ENCODE measurements around the gene DUSP19.
"Not testable (repeated sequence)": the region's sequence is repeated elsewhere in the genome, so short reads cannot be mapped to it uniquely, and the experiment has no call there.

DUSP19 gene, protein sequence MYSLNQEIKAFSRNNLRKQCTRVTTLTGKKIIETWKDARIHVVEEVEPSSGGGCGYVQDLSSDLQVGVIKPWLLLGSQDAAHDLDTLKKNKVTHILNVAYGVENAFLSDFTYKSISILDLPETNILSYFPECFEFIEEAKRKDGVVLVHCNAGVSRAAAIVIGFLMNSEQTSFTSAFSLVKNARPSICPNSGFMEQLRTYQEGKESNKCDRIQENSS

DNA sequence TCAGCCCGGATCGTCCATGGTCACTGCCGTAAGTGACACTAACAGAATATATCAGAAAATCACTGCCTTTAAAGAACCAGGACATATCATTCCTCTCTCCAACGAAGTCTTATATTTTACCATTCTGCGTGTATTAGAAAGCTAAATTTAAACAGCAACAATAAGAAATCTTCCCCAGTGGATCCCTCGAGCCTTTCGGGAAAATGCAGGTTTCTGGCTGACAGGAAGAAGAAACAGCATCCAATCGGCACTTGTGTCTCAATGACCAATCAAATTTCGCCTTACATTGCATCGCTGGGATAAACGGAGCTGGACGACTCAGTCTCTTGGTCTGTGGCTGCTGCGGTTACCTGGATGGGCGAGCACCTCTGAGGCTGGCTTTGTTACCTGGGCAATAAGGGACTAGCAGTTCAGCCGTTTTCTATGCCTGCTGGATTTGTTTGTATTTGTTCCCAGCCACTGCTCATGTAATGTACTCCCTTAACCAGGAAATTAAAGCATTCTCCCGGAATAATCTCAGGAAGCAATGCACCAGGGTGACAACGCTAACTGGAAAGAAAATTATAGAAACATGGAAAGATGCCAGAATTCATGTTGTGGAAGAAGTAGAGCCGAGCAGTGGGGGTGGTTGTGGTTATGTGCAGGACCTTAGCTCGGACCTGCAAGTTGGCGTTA lies at the start of gene DUSP19:
Gene DUSP19, plus strand, starts transcription at position 284 of the 675 bp plus-strand sequence. Its CDS starts 187 bp downstream, at position 471.
- in situ Hi-C loops (cut with MboI; ENCODE audit: low sequenced_read_pairs): no loop called here

DNA sequence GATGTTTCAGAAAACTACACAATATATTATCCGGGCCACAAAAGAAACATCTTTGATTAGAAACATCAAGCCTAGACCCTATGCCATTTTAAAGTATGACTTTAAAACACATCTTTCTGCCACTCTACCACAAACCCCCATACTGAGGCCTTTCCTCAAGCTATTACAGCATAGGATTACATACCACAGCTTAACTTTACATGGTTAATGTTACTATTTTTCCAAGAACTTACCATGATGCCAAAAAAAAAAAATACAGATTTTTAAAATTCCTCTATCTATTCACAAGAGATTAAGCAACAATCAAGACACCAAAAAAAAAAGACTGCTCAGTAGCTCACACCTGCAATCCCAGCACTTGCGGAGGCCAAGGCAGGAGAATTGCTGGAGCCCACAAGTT lies 49.3 kb upstream of the DUSP19 start:
- in situ Hi-C loops (cut with MboI; ENCODE audit: low sequenced_read_pairs): no loop called here

DNA sequence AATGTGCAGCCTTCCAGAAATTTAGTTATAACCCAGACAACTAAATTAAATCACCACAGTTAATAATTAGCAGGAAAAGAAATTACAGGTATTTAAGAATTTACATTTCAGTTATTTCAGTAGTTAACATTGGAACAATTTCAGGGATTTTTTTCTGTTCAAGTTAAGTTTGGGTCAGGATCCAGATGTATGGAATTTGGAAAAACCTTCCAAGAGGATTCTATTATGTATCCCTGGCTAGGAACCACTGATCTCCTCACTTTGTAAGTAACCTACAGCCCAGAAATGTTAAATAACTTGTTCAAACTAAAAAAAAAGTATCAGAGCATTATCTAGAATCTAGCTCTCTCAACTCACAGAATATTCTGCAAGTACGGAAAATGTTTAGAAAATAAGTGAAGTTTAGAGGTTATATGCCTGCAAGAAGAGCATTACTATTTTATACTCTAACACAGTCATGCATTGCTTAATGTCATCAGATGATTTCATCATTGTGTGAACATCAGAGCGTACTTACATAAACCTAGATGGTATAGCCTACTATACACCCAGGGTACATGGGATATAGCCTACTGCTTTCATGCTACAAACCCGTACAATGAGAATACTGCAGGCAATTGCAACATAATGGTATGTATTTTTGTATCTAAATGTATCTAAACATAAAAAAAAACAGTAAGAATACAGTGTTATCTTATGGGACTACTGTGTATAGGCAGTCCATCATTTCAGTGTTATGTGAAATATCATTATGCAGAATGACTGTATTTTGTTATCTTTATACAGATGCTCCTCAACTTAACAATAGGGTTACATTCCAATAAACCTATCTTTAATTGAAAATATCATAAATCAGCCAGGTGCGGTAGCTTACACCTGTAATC lies 46.4 kb upstream of the DUSP19 start:
- in situ Hi-C loops (cut with MboI; ENCODE audit: low sequenced_read_pairs): no loop called here

DNA sequence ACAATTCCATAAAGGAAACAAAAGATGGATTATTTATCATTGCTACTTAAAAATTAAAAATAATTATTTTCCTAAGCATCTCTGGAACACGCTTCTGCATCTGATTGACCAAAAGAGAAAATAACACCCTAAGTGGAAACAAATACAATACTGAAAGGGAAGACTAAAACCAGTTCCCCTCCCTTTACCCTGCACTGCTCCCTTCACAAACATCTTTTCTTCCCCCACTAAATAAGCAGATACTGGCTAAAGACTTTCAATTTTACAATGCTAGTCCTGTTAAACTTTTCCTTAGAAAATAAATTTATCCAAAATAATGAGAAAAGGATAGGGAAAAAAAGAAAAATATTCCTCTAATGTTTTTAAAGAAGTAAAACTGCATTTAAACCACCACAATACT lies 44.6 kb upstream of the DUSP19 start:
- in situ Hi-C loops (cut with MboI; ENCODE audit: low sequenced_read_pairs): no loop called here

DNA sequence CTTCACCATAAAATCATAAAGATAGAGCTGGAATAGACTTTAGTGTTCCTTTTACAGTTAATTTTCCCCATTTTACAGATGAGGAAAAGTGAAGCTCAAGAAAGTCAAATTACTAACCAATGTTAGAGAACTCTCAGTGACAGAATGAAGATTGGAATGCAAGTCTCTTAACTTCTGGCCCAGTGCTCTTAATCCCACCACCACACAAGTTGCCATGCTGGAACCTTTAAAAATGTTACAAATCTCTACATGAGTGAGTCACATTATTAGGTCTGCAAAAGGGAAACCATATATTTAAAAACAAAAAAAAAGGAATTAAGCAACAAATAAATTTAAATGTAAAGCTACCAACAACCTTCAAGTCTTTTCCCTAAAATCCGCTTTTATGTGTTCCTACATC lies 43.7 kb upstream of the DUSP19 start:
- in situ Hi-C loops (cut with MboI; ENCODE audit: low sequenced_read_pairs): no loop called here

DNA sequence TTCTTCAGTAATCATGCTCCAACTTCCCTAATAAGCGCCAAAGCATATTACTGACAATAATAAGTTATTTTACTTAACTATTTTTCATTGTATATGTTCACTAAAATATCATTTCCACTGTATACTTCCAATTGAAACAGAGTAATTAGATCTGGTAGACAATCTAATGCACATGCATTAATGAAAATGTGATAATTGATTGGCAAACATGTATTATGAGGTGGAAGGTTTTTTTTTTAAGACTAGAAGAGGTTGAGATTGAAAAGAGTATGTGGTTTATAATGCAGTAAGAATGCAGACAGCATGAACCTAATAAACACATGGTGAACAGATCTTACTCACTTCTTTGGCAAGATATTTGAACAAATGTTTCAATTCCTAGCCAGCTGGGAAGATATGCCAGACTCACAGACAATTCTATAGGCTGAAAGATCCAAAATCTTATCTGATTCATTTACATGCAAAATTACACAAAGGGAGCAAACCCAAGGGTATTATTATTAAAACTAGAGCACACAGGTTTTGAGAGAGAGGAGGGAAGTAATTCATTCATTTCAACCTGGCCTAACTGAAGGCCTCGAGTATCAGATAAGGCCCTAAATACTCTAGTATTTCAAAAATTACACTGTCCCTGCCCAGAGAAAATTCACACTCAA lies 43.1 kb upstream of the DUSP19 start:
- in situ Hi-C loops (cut with MboI; ENCODE audit: low sequenced_read_pairs): no loop called here

DNA sequence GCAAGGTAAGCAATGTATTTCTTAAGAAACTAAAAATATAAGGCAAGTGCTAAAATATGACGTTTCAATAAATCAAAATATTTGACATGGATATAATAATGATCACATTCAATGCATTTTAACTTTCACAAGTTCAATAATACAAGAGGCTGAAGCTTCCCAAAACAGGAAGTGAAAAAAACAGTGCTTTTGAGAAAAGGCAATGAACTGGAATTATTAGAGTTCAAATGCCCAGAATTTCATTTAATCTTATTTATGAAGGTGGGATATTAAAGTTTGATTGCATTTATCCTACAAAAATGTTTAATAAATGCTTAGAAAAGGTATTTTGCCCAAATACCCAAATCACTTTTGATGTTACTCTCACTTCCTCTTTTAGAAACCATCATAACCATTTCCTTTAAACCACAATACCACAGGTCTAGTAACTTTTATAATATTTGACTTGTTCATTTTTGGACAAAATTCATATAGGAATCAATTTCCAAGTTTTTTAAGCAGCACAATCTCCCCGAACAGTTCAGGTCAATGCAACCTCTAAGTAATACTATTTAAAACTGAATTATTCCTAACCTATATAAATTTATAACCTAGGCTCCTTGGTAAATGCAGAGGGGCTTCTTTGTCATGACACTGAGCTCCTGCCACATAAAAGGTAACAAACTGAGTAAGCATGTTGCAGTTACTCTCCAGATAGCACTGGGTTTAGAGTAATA lies 42.4 kb upstream of the DUSP19 start:
- in situ Hi-C loops (cut with MboI; ENCODE audit: low sequenced_read_pairs): no loop called here

DNA sequence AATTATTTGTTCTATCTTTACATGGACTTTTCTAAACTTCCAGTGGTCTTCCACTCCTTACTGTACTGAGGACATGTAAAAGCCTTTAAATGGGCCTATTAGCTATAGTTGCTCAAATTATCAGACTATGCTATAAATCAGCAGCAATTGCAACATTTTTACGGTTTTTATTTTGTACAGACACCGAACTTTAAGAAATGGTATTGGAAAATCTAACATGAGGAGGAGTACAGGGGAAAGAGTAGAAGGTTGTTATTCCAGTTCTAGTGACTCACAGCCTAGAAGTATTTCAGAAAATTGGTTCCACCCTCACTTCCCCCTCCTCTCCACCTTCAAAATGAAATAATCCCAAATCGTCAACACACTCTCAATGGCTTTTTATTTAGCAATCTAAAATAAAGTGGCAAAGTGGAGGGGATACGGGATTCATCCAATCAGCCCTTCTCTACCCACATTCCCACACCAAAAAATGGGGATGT lies 41.4 kb upstream of the DUSP19 start:
- in situ Hi-C loops (cut with MboI; ENCODE audit: low sequenced_read_pairs): no loop called here

DNA sequence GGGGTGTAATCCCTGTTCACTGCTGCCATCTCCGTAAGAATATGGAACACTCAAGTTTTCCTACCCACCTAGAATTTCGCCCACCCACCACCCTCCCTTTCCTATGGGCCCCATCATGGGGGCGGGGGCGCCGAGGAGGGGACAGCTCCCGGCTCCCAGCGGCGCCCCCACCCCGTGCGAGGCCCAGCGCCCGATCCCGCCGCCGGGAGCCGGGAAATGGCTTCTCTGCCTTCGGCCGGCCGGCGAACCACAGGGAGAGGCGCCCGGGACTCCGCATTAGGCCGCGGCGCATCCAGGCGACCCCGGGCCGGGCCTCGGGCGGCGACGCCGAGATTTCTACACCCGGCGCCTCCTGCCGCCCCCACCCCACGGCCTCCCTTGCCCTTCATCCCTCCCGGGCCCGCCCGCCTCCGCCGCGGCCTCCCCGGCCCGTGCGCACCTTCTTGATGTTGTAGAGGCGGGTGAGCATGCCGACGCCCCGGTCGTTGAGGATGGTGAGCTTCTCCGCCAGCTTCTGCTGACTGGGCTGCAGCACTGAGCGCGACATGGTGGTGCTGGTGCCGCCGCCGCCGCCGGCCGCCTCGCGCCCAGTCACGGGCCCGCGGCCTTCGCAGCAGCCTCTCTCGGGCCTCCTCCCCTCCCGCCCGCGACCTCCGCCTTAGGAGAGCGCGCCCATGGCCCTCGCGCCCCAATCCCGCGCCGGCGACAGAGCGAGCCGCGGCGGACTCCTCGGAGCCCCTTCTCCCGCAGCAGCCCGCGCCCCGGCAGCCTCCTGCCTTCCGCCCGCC lies 40.8 kb upstream of the DUSP19 start:
- in situ Hi-C loops (cut with MboI; ENCODE audit: low sequenced_read_pairs): no loop called here

DNA sequence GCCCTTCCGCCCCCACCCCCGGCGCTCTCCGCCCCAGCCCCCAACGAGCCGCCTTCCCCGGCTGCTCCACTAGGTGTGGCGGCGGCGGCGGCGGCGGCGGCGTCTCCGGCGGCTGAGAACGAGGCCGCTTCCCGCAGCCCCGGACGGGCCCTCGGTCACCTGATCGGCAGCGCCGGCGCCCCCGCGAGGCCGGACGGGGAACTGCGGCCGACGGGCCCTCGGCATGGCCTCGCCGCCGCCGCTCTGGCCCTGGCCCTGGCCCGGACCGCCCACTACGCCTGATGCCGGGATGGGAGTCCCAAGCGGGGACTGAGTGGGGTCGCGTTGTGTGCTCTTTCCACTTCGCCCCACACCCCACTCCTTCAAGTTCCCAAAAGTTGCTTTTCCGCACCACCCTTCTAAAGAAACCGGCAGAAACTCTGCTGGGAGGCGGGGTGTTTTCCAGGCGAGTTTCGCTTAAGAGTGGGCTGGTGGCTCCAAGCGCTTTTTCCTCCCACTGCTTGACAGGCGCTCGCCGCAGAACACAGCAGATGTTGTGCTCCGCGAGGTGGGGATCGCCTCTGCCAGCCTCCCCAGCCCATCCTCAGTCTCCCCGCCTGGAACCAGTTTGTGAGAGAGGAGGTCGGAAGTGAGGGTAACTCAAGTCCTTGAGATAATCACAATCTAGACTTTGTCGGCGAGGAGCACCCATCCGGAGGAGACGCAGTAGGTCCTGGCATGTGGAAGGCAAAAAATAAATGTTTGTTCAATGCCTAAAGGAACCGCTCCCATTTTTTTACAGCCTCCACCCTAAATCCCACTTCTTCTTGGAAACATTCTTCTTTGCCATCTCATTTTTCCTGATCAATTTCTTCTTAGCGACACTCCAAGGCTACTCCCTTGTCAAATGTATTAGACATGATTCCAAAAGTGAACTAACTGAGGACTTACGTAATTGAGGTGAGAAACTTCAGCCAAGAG lies 39.9 kb upstream of the DUSP19 start, which contains the start of gene NCKAP1:
Gene NCKAP1, minus strand, starts transcription at position 117 of the 960 bp plus-strand sequence. CDS start 358 bp downstream, outside the sequence.
- in situ Hi-C loops (cut with MboI; ENCODE audit: low sequenced_read_pairs): no loop called here

DNA sequence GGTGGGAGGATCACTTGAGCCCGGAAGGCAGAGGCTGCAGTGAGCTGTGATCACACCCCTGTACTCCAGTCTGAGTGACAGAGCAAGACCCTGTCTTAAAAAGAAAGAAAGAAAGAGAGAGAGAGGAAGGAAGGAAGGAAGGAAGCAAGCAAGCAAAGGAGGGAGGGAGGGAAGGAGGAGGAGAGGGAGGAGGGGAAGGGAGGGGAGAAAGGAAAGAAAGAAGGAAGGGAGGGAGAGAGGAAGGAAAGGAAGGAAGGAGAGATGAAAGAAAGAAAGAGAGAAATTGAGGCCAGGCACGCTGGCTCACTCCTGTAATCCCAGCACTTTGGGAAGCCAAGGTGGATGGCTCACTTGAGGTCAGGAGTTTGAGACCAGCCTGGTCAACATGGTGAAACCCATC lies 37.9 kb upstream of the DUSP19 start:
- in situ Hi-C loops (cut with MboI; ENCODE audit: low sequenced_read_pairs): no loop called here

DNA sequence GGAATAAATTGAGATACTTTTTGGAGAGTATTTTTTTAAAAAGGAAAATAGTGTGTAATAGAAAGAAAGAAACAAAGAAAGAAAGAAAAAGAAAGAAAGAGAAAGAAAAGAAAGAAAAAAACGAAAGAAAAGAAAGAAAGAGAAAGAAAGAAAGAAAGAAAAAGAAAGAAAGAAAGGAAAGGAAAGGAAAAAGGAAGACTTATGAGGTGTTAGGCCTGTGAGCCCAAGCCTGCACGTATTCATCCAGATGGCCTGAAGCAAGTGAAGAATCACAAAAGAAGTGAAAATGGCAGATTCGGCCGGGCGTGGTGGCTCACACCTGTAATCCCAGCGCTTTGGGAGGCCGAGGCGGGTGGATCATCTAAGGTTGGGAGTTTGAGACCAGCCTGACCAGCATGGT lies 35.0 kb upstream of the DUSP19 start:
- in situ Hi-C loops (cut with MboI; ENCODE audit: low sequenced_read_pairs): not testable (repeated sequence)

DNA sequence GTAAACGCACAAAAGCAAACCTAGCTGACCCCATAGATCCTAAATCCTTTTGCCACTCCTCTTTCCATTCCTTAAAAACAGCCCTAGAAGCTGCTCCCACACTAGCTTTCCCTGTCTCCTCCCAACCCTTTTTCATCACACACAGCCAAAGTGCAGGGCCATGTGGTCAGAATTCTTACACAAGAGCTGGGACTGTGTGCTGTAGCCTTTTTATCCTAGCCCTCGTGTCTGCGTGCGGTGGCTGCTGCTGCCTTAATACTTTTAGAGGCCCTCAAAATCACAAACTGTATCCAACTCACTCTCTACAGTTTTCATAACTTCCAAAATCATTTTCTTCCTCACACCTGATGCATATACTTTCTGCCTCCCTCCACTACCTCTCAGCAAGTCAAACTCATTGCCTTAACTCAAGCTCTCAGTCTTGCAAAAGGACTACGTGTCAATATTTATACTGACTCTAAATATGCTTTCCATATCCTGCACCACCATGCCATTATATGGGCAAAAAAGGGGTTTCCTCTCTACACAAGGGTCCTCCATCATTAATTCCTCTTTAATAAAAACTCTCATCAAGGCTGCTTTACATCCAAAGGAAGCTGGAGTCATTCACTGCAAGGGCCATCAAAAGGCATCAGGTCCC lies 30.9 kb upstream of the DUSP19 start:
- in situ Hi-C loops (cut with MboI; ENCODE audit: low sequenced_read_pairs): not testable (repeated sequence)

DNA sequence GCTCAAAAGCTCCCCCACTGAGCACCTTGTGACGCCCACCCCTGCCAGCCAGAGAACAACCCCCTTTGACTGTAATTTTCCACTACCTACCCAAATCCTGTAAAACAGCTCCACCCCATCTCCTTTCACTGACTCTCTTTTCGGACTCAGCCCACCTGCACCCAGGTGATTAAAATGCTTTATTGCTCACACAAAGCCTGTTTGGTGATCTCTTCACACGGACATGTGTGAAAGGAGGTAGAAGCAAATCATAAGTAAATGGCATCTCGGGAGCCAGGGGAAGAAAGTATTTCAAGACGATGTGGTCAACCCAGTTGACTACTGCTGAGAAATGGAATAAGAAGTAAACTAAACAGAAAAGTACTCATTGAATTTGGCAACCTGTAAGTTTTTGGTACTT lies 29.1 kb upstream of the DUSP19 start:
- in situ Hi-C loops (cut with MboI; ENCODE audit: low sequenced_read_pairs): no loop called here

DNA sequence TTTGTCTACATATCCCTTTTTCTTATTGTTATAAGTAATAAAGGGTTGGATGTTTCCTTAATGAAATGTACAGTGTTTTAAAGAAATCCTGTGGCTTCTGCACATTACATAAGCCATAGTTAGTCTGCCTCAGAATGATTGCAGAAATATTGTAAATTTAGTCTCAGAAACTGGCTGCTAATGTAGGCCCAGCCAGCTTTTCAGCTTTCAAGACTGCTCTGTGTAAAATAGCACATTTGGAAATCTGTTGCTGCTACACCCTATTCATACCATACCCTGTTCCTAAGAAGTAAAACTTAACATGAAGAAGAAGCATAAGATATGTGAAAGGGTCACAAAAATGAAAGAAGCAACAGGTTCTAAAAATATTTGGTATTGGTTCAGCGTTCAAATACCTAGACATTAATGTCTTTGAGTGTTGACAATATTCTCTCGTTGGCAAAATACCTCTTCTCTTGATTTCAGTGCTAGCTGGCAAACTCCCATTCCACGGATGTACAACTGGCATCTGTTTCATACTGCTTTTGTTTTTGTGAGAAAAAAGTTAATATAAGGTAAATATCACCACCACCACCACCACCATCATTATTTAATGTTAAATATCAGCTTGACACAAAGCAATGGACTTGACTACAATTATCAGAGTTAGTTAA lies 21.1 kb upstream of the DUSP19 start:
- in situ Hi-C loops (cut with MboI; ENCODE audit: low sequenced_read_pairs): no loop called here

DNA sequence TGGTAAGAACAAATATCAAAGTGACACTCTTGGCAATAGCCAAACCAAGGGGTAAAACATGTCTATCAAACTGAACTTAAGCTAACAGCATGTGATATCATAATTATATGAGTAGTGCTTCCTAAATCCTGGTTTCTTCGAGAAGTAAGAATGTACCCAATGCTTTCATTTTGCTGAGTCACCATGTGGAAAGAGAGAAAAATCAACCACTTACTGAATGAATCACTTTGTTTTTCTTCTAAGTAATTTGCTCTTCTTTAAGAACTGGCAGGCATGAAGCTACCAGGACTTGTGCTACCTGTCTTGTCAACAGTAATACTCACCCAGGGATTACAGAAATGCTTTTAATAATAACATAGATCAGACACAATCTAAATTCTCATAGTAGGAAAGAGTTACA lies 19.0 kb upstream of the DUSP19 start:
- in situ Hi-C loops (cut with MboI; ENCODE audit: low sequenced_read_pairs): no loop called here

DNA sequence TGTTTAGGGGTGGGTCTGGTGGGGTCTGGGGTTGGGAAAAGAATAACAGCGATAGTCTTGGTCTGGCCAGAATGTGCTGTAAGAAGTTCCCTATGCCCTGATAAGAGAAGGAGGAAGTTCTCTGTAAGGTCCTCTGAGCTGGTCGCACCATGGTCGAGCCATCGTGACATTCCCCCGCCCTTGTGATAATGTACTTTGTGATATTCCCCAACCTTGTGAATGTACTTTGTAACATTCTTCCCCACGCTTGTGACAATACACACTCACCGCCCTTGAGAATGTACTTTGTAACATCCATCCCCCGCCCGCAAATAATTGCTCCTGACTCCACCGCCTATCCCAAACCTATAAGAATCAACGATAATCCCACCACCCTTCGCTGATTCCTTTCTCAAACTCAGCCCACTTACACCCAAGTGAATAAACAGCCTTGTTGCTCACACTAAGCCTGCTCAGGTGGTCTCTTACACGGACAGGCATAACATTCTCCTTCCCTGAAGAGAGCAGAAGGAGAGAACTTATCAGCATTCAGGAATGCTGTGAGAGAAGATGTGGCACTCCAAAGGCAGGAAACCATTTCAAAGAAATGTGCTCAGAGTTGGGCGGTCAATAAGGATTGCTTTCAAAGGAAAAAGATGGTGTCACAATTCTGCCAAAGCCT lies 17.8 kb upstream of the DUSP19 start:
- in situ Hi-C loops (cut with MboI; ENCODE audit: low sequenced_read_pairs): no loop called here
